Ectodermal cell (in vitro differentiated cells): ENCODE data around the gene STRIT1.

ENCODE experiments used
- H3K27ac ChIP-seq: 2 replicates; pipeline ENCODE4 v1.7.0; 2013; ENCODE audit warnings: mild to moderate bottlenecking, low read depth, low read length; ENCODE audit not compliant: insufficient read depth, poor library complexity, severe bottlenecking
- H3K27me3 ChIP-seq: 2 replicates; pipeline ENCODE4 v1.7.0; 2013; ENCODE audit warnings: mild to moderate bottlenecking, low read length; ENCODE audit not compliant: insufficient read depth, control insufficient read depth, poor library complexity, severe bottlenecking
- H3K36me3 ChIP-seq: one replicate; pipeline ENCODE4 v1.7.0; 2013; ENCODE audit warnings: low read length; ENCODE audit not compliant: control insufficient read depth, insufficient read depth
- H3K4me1 ChIP-seq: one replicate; pipeline ENCODE4 v1.7.0; 2013; ENCODE audit warnings: low read length; ENCODE audit not compliant: control insufficient read depth, insufficient read depth
- H3K4me3 ChIP-seq: 2 replicates; pipeline ENCODE4 v1.7.0; 2013; ENCODE audit warnings: low read depth, low read length, control low read depth; ENCODE audit not compliant: insufficient read depth
- H3K9me3 ChIP-seq: 2 replicates; pipeline ENCODE4 v1.7.0; 2013; ENCODE audit warnings: mild to moderate bottlenecking, low read length, moderate library complexity; ENCODE audit not compliant: control insufficient read depth
- WGBS, 2 experiments: methylation state at CpG; one replicate each; pipeline ENCODE4 v1.1.7; 2013; ENCODE audit warnings: missing lambda C conversion rate in 2 of 2; 5-methylcytosine and 5-hydroxymethylcytosine counted together

STRIT1 gene

DNA sequence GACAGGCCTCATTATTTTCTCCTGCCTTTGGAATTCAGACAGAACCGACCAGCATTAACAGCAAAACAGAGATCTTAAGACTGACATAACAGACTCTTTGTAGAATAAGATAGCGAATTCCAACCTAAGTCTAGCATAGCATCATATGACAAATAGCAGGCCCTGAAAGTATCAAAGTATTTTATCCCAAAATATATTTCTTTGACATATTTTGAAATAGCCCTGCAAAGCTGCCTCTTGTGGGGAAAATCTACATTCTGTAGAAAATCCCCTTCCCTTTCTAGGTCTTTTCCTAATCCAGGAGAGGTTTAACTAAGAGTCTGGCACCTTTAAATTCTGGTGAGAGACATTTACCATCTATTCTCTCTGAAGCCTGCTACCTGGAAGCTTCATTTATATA lies 34.4 kb upstream of the STRIT1 start:
- H3K27ac ChIP-seq = no peak overlapping the region
- H3K9me3 ChIP-seq = no peaks in the 10 kb centered on the region
- no peak overlapping the region for H3K4me3 ChIP-seq
- H3K4me1 ChIP-seq = no peaks in the 10 kb centered on the region
- WGBS, 2 experiments = 71 to 83% methylated on average over 2 of the region's 2 CpGs
- H3K27me3 ChIP-seq = no peaks in the 10 kb centered on the region
- H3K36me3 ChIP-seq = no peaks in the 10 kb centered on the region

DNA sequence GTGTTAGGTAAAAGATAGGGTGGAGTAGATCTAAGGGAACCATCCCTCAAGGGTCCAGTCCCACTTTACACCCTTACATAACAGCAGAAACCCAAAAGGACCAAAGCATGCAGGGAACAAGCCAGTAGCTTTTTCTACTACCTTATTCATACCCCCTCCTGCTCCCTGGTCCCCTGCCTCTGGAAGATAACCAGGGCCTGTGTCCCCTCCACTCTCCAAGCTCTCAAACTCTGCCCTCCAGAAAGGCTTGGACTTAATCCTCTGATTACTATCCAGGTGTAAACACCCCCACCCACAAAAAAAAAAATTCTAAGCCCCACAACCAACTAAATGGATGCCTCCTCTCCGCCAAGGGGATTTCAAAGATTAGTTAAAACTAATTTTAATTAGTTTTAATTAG lies 33.9 kb upstream of the STRIT1 start:
- no CpG with 5 or more reads among the region's 1 CpG for WGBS, 2 experiments
- no peaks in the 10 kb centered on the region for H3K4me1 ChIP-seq
- H3K36me3 ChIP-seq = no peaks in the 10 kb centered on the region
- H3K27ac ChIP-seq = no peak overlapping the region
- no peaks in the 10 kb centered on the region for H3K27me3 ChIP-seq
- H3K9me3 ChIP-seq = no peaks in the 10 kb centered on the region
- H3K4me3 ChIP-seq = no peak overlapping the region

- Histone ChIP-seq H3K27ac (no peak overlapping the region), H3K27me3 (no peaks in the 10 kb centered on the region), H3K36me3 (no peaks in the 10 kb centered on the region), H3K9me3 (no peaks in the 10 kb centered on the region), H3K4me1 (no peaks in the 10 kb centered on the region), H3K4me3 (no peak overlapping the region)
- WGBS, 2 experiments = 95% methylated on average over 3 to 4 of the region's 4 CpGs
Observed at GRCh38 chr3:155326901-155327300, 33.4 kb upstream of the STRIT1 start.

GRCh38 chr3:155326244-155326643 lies 32.8 kb upstream of the STRIT1 start:
- no peaks in the 10 kb centered on the region for H3K4me1 ChIP-seq
- no peak overlapping the region for H3K4me3 ChIP-seq
- no peak overlapping the region for H3K27ac ChIP-seq
- whole genome bisulfite sequencing, 2 experiments = 90 to 92% methylated on average over 5 of the region's 5 CpGs
- no peaks in the 10 kb centered on the region for H3K9me3 ChIP-seq
- no peaks in the 10 kb centered on the region for H3K36me3 ChIP-seq
- H3K27me3 ChIP-seq = no peaks in the 10 kb centered on the region

GRCh38 chr3:155325263-155325835 lies 31.9 kb upstream of the STRIT1 start:
- Histone ChIP-seq H3K4me1 (no peaks in the 10 kb centered on the region), H3K4me3 (no peak overlapping the region), H3K27me3 (no peaks in the 10 kb centered on the region), H3K27ac (no peak overlapping the region), H3K9me3 (no peaks in the 10 kb centered on the region), H3K36me3 (no peaks in the 10 kb centered on the region)
- 80 to 82% methylated on average over 10 of the region's 10 CpGs for WGBS, 2 experiments

DNA sequence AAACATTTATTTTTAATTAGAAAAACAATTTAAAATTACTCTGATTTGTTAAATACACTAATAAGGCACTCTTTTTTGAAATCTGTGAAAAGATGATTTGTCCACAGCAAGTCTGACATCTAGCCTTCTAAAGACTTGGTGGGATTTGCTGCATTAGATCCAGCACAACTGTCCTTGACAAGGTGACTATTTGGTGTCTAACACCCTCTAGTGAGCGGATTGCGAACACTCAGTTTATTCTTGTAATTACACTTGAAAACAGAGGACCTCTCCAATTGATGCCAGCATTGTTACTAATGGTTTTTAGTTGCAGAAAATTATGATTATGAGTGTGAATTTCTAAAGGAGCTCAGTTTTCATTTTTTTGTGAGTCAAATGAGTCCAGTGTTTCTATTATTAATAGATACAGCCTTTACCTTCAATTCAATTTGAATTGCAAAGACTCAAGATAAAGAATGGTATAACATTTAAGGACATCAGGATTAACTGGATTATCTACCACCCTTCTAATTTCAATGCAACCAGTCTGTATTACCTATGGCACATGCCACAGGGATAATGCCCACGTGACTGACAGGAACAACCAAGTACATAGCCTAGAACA lies 29.7 kb upstream of the STRIT1 start:
- H3K27me3 ChIP-seq = no peaks in the 10 kb centered on the region
- no peak overlapping the region for H3K4me3 ChIP-seq

DNA sequence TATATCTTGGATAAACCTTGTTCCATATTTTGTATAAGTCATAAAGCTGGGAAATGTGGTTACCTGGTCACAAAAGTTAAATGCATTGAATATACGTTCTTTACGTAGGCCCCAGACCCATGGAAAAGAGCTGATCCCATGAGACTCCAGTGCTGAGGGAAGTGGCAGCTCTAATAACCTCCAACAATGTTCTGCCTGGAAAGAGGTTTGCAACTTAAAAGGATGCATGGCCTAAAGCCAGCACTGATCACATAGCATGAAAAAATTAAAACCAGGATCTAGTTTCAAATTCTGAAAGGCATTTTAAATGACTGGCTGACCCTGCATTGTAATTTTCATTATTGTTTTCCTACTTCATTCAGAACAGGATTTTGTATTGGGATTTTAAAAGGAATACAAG lies 27.9 kb upstream of the STRIT1 start:
- H3K4me3 ChIP-seq = no peak overlapping the region
- WGBS, 2 experiments = 96% methylated on average over 2 of the region's 2 CpGs
- no peaks in the 10 kb centered on the region for H3K36me3 ChIP-seq
- H3K27me3 ChIP-seq = no peaks in the 10 kb centered on the region
- H3K9me3 ChIP-seq = no peaks in the 10 kb centered on the region
- no peak overlapping the region for H3K27ac ChIP-seq
- H3K4me1 ChIP-seq = no peaks in the 10 kb centered on the region

More for the DNA sequence above, 29.7 kb upstream of the STRIT1 start:
- no peaks in the 10 kb centered on the region for H3K36me3 ChIP-seq
- no peak overlapping the region for H3K27ac ChIP-seq
- WGBS, 2 experiments = 15% methylated on average over 3 of the region's 3 CpGs
- no peaks in the 10 kb centered on the region for H3K9me3 ChIP-seq
- H3K4me1 ChIP-seq = no peaks in the 10 kb centered on the region

- no peak overlapping the region for H3K4me3 ChIP-seq
- no peaks in the 10 kb centered on the region for H3K9me3 ChIP-seq
- no peaks in the 10 kb centered on the region for H3K27me3 ChIP-seq
- no peaks in the 10 kb centered on the region for H3K4me1 ChIP-seq
- H3K36me3 ChIP-seq = no peaks in the 10 kb centered on the region
- no peak overlapping the region for H3K27ac ChIP-seq
Observed at GRCh38 chr3:155320934-155321333, 27.5 kb upstream of the STRIT1 start.

DNA sequence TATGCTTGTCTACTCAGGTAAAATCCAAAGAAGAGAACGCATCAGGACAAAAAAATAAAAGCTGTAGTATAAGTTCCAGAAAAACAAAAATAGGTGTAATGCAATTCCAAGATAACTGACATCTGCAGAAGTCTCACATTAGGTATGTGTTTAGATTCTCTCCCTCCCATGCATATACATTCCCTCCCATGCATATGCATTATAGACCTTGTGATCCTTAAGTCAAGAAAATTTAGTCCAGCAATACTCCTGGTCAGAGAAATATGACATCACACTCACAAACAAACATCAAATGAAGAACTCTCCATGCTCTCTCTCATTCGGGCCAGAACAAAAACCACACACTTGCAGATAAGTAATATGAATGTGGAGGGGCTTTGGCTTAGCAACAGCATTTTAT lies 25.3 kb upstream of the STRIT1 start:
- Histone ChIP-seq H3K4me1 (no peaks in the 10 kb centered on the region), H3K9me3 (no peaks in the 10 kb centered on the region), H3K27ac (no peak overlapping the region), H3K4me3 (no peak overlapping the region), H3K36me3 (no peaks in the 10 kb centered on the region), H3K27me3 (no peaks in the 10 kb centered on the region)
- 100% methylated on average over 2 of the region's 2 CpGs; no CpG with 5 or more reads in 1 of the 2 experiments for WGBS, 2 experiments

DNA sequence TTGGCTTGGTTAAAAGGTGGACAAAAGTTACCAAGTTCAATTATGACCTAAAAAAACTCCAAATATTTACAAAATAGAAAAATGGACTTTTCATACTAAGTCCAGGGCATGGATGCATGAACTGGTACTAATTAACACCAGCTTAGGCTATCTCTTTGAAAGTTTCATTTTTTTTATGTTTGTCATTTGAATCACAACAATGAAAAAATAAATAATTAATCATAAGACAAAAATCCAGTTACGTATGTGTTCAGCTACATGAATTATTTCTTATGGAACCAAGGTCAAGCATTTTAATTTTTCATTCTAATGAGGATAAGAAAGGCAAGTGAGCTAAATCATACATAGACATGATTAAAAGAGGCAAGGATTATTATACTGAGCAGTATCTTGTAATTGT lies 23.7 kb upstream of the STRIT1 start:
- Histone ChIP-seq H3K4me1 (no peaks in the 10 kb centered on the region), H3K36me3 (no peaks in the 10 kb centered on the region), H3K27ac (no peak overlapping the region), H3K27me3 (no peaks in the 10 kb centered on the region), H3K9me3 (no peaks in the 10 kb centered on the region), H3K4me3 (no peak overlapping the region)
- WGBS, 2 experiments = 92 to 100% methylated on average over 1 of the region's 1 CpG

GRCh38 chr3:155316426-155316825 lies 22.9 kb upstream of the STRIT1 start:
- Histone ChIP-seq H3K4me1 (no peaks in the 10 kb centered on the region), H3K36me3 (no peaks in the 10 kb centered on the region), H3K27me3 (no peaks in the 10 kb centered on the region), H3K4me3 (no peak overlapping the region), H3K27ac (no peak overlapping the region), H3K9me3 (no peaks in the 10 kb centered on the region)
